SK-N-SH treated with all-trans-retinoic acid at 6 μM for 48 hours (cell line): ENCODE results near the gene ITPKA.

Experiments used
- ATAC-seq: fragments of 200-7000 bp; cut with Tn5 transposase; 3 replicates; pipeline ENCODE4 v1.9.1; 2020; ENCODE audit warnings: mild to moderate bottlenecking, moderate library complexity
- ARNTL ChIP-seq: fragments of 450-650 bp; formaldehyde crosslinking; IDR thresholded peaks from 2 replicates; pipeline ENCODE4 v1.5.0; 2020; ENCODE audit warnings: low read depth, mild to moderate bottlenecking, moderate library complexity, borderline replicate concordance
- BACH2 ChIP-seq: fragments of 250-450 bp; sonication (Bioruptor Pico); IDR thresholded peaks from 2 replicates; pipeline ENCODE4 v1.9.0; 2021; ENCODE audit warnings: mild to moderate bottlenecking, borderline replicate concordance
- CSDC2 ChIP-seq: fragments of 250-450 bp; sonication (Bioruptor Pico); IDR thresholded peaks from 2 replicates; pipeline ENCODE4 v1.5.0; 2020; ENCODE audit warnings: mild to moderate bottlenecking, moderate library complexity
- CSRNP3 ChIP-seq: fragments of 250-450 bp; sonication (Bioruptor Pico); IDR thresholded peaks from 2 replicates; pipeline ENCODE4 v1.5.1; 2021; ENCODE audit warnings: mild to moderate bottlenecking, moderate library complexity
- ESRRG ChIP-seq: fragments of 250-450 bp; sonication (Bioruptor Pico); IDR thresholded peaks from 2 replicates; pipeline ENCODE4 v1.6.1; 2021; ENCODE audit warnings: mild to moderate bottlenecking
- GLIS3 ChIP-seq: fragments of 250-450 bp; sonication (Bioruptor Pico); IDR thresholded peaks from 2 replicates; pipeline ENCODE4 v1.5.0; 2020; ENCODE audit warnings: mild to moderate bottlenecking, moderate library complexity
- ISL1 ChIP-seq: fragments of 250-450 bp; sonication (Bioruptor Pico); IDR thresholded peaks from 2 replicates; pipeline ENCODE4 v2.1.2; 2022; ENCODE audit warnings: mild to moderate bottlenecking, moderate library complexity
- OSR1 ChIP-seq: fragments of 250-450 bp; sonication (Bioruptor Pico); IDR thresholded peaks from 2 replicates; pipeline ENCODE4 v1.8.0; 2022; ENCODE audit warnings: moderate library complexity, mild to moderate bottlenecking, inconsistent platforms
- PATZ1 ChIP-seq: fragments of 250-450 bp; sonication (Bioruptor Pico); IDR thresholded peaks from 2 replicates; pipeline ENCODE4 v1.8.0; 2020; ENCODE audit warnings: mild to moderate bottlenecking, moderate library complexity, borderline replicate concordance
- POU6F1 ChIP-seq: fragments of 250-450 bp; sonication (Bioruptor Pico); IDR thresholded peaks from 2 replicates; pipeline ENCODE4 v1.8.0; 2021; ENCODE audit warnings: low read depth, mild to moderate bottlenecking, moderate library complexity, borderline replicate concordance
- PPARA ChIP-seq: fragments of 250-450 bp; sonication (Bioruptor Pico); IDR thresholded peaks from 2 replicates; pipeline ENCODE4 v1.5.0; 2020; ENCODE audit warnings: mild to moderate bottlenecking, borderline replicate concordance
- RARB ChIP-seq: fragments of 250-450 bp; sonication (Bioruptor Pico); IDR thresholded peaks from 2 replicates; pipeline ENCODE4 v1.8.0; 2021; ENCODE audit warnings: mild to moderate bottlenecking, moderate library complexity
- SNAI2 ChIP-seq: fragments of 250-450 bp; sonication (Bioruptor Pico); IDR thresholded peaks from 2 replicates; pipeline ENCODE4 v1.5.0; 2020; ENCODE audit warnings: mild to moderate bottlenecking, moderate library complexity
- TCF4 ChIP-seq: fragments of 250-450 bp; sonication (Bioruptor Pico); IDR thresholded peaks from 2 replicates; pipeline ENCODE4 v1.8.0; 2021; ENCODE audit warnings: mild to moderate bottlenecking, moderate library complexity, borderline replicate concordance
- TOX ChIP-seq: fragments of 250-450 bp; sonication (Bioruptor Pico); IDR thresholded peaks from 2 replicates; pipeline ENCODE4 v1.8.0; 2021; ENCODE audit warnings: mild to moderate bottlenecking, moderate library complexity, borderline replicate concordance
- TSHZ2 ChIP-seq: fragments of 250-450 bp; sonication (Bioruptor Pico); IDR thresholded peaks from 2 replicates; pipeline ENCODE4 v1.5.0; 2020; ENCODE audit warnings: mild to moderate bottlenecking, moderate library complexity
- ZC3H10 ChIP-seq: fragments of 250-450 bp; sonication (Bioruptor Pico); IDR thresholded peaks from 2 replicates; pipeline ENCODE4 v1.5.1; 2021; ENCODE audit warnings: mild to moderate bottlenecking, moderate library complexity
- ZFP3 ChIP-seq: fragments of 250-450 bp; sonication (Bioruptor Pico); IDR thresholded peaks from 2 replicates; pipeline ENCODE4 v1.5.0; 2020; ENCODE audit warnings: mild to moderate bottlenecking, moderate library complexity
- ZFP30 ChIP-seq: fragments of 450-650 bp; formaldehyde crosslinking; IDR thresholded peaks from 2 replicates; pipeline ENCODE4 v1.5.0; 2022; ENCODE audit warnings: mild to moderate bottlenecking, moderate library complexity
- ZNF565 ChIP-seq: fragments of 450-650 bp; formaldehyde crosslinking; conservative IDR thresholded peaks from 2 replicates; pipeline ENCODE4 v1.5.0; 2020; ENCODE audit warnings: low read depth, mild to moderate bottlenecking, moderate library complexity
- ZNF70 ChIP-seq: fragments of 450-650 bp; formaldehyde crosslinking; IDR thresholded peaks from 2 replicates; pipeline ENCODE4 v1.5.0; 2020; ENCODE audit warnings: mild to moderate bottlenecking, moderate library complexity
- ZNF8 ChIP-seq: fragments of 450-650 bp; formaldehyde crosslinking; IDR thresholded peaks from 2 replicates; pipeline ENCODE4 v1.5.0; 2020; ENCODE audit warnings: mild to moderate bottlenecking, moderate library complexity
- TF ChIP-seq, protein P1 (sequence below): fragments of 250-450 bp; sonication (Bioruptor Pico); IDR thresholded peaks from 2 replicates; pipeline ENCODE4 v1.5.1; 2020; ENCODE audit warnings: low read depth, mild to moderate bottlenecking, moderate library complexity

ITPKA gene

GRCh38 chr15:41498657-41499056, 5.0 kb downstream of the ITPKA start:
- no peak for TF ChIP-seq ZFP3 (CRISPR knock-in tag)
- TF ChIP-seq TCF4 (CRISPR knock-in tag) = no peak
- TF ChIP-seq ZNF565 (CRISPR knock-in tag) = no peak
- TF ChIP-seq TSHZ2 (CRISPR knock-in tag) = no peak
- TF ChIP-seq CSRNP3 (CRISPR knock-in tag) = no peak
- TF ChIP-seq POU6F1 (CRISPR knock-in tag) = no peak
- TF ChIP-seq RARB (CRISPR knock-in tag) = no peak
- no peak for TF ChIP-seq GLIS3 (CRISPR knock-in tag)
- no peak for TF ChIP-seq ZNF70 (CRISPR knock-in tag)
- TF ChIP-seq ZNF8 (CRISPR knock-in tag) = no peak
- TF ChIP-seq ISL1 (CRISPR knock-in tag) = no peak
- TF ChIP-seq OSR1 (CRISPR knock-in tag) = no peak
- no peak for TF ChIP-seq ZC3H10 (CRISPR knock-in tag)
- ATAC-seq = no peak

DNA sequence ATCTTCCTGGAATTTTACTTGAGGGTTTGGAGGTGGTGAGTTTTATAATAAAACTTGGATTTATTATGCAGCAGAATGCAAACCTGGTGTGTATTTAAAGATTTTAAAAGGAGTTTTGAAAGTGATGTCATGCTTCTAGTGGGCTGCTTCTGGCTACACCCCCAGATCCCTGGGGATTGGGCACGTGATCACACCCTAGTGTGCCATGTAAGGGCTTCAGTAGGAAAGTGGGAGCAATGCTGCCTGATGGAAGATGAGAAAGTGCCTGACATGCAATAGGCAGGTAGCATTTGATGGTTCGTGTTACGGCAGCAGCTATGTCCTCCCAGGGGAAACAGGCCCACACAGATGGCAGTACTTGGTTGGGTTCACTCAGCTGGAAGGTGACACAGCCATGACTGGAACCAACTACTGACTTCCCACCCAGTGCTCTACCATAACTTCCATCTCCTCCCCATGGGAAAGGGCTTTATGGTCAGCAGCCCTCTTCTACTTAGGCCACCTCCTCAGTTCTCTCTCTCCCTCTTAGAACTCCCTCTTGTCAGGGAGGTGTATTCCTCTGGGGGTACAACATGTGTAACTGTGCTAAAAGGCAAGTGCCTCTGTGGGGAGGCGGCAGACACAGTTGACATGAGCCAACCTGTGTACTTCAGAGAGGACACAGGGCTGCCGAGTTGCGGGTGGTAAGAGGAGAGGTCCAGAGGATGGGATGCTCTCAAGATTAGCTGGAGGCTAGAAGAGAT, 5.6 kb downstream of the ITPKA start:
- TF ChIP-seq ZNF8 (CRISPR knock-in tag) (no peak), SNAI2 (CRISPR knock-in tag) (no peak), ZNF565 (CRISPR knock-in tag) (no peak), TCF4 (CRISPR knock-in tag) (no peak), PPARA (no peak), ZNF70 (CRISPR knock-in tag) (no peak), BACH2 (no peak), ARNTL (no peak), TSHZ2 (CRISPR knock-in tag) (no peak), TOX (CRISPR knock-in tag) (no peak), CSRNP3 (CRISPR knock-in tag) (no peak), CSDC2 (no peak), ZFP30 (CRISPR knock-in tag) (no peak), PATZ1 (no peak), ZC3H10 (CRISPR knock-in tag) (no peak), ISL1 (CRISPR knock-in tag) (no peak), ESRRG (CRISPR knock-in tag) (no peak)
- TF ChIP-seq, protein P1, sequence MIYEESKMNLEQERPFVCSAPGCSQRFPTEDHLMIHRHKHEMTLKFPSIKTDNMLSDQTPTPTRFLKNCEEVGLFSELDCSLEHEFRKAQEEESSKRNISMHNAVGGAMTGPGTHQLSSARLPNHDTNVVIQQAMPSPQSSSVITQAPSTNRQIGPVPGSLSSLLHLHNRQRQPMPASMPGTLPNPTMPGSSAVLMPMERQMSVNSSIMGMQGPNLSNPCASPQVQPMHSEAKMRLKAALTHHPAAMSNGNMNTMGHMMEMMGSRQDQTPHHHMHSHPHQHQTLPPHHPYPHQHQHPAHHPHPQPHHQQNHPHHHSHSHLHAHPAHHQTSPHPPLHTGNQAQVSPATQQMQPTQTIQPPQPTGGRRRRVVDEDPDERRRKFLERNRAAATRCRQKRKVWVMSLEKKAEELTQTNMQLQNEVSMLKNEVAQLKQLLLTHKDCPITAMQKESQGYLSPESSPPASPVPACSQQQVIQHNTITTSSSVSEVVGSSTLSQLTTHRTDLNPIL (CRISPR knock-in tag) = no peak
- ATAC-seq = no peak
